A549 (cell line): ENCODE results near the gene FADS1.

Experiments
- CTCF ChIP-seq: fragments of >200 bp; sonication (Bioruptor Twin); formaldehyde crosslinking; IDR thresholded peaks from 3 replicates; pipeline ENCODE4 v1.5.1; 2016
- EHMT2 ChIP-seq: fragments of 200-600 bp; sonication (generic); IDR thresholded peaks from 2 replicates; pipeline ENCODE4 v1.6.1; 2016; ENCODE audit warnings: antibody characterized with exemption, low read depth, mild to moderate bottlenecking, moderate library complexity
- EP300 ChIP-seq, 2 experiments: fragments of >200 bp; sonication (Bioruptor Twin); formaldehyde crosslinking; IDR thresholded peaks; 2 replicates in 1 of 2; 3 replicates in 1 of 2; pipeline ENCODE4 v1.6.1; 2016 to 2017
- ESRRA ChIP-seq: fragments of 150-350 bp; IDR thresholded peaks from 2 replicates; pipeline ENCODE4 v1.6.1; 2014; ENCODE audit warnings: mild to moderate bottlenecking, low read length, borderline replicate concordance
- HDAC2 ChIP-seq: fragments of 200-600 bp; sonication (generic); IDR thresholded peaks from 2 replicates; pipeline ENCODE4 v1.6.1; 2016
- MAFK ChIP-seq: fragments of 450-650 bp; IDR thresholded peaks from 2 replicates; pipeline ENCODE4 v1.6.1; 2014; ENCODE audit not compliant: partially characterized antibody
- MAZ ChIP-seq: fragments of 150-350 bp; IDR thresholded peaks from 2 replicates; pipeline ENCODE4 v1.6.1; 2014; ENCODE audit warnings: antibody characterized with exemption, low read depth, low read length, borderline replicate concordance
- NFE2L2 ChIP-seq: fragments of 150-350 bp; conservative IDR thresholded peaks from 2 replicates; pipeline ENCODE4 v1.6.1; 2014; ENCODE audit warnings: low read length
- POLR2A ChIP-seq: IDR thresholded peaks from 2 replicates; pipeline ENCODE4 v1.6.1; 2012; ENCODE audit warnings: mild to moderate bottlenecking, low read length
- TP53 ChIP-seq: fragments of 250-450 bp; sonication (Bioruptor Pico); IDR thresholded peaks from 2 replicates; pipeline ENCODE4 v1.5.0; 2021; ENCODE audit warnings: mild to moderate bottlenecking, moderate library complexity
- ZC3H11A ChIP-seq: fragments of 450-650 bp; IDR thresholded peaks from 2 replicates; pipeline ENCODE4 v1.6.1; 2014; ENCODE audit warnings: antibody characterized with exemption, mild to moderate bottlenecking
- TF ChIP-seq, protein P1 (sequence below): IDR thresholded peaks from 2 replicates; pipeline ENCODE4 v1.6.1; 2012; ENCODE audit warnings: low read depth, borderline replicate concordance
- TF ChIP-seq, protein P2 (sequence below): IDR thresholded peaks from 2 replicates; pipeline ENCODE4 v1.6.1; 2012

- no peak for TF ChIP-seq EP300 (IDR thresholded peaks at IDR 0.05)
- no peak for TF ChIP-seq HDAC2
- no peak for TF ChIP-seq ZC3H11A
- TF ChIP-seq CTCF = no peak
- TF ChIP-seq MAFK = no peak
- no peak for TF ChIP-seq ESRRA
- TF ChIP-seq POLR2A = no peak
- no peak for TF ChIP-seq MAZ
- TF ChIP-seq EHMT2 = no peak
- TF ChIP-seq TP53 (CRISPR knock-in tag) = no peak
- TF ChIP-seq NFE2L2 = no peak
- TF ChIP-seq, protein P1, sequence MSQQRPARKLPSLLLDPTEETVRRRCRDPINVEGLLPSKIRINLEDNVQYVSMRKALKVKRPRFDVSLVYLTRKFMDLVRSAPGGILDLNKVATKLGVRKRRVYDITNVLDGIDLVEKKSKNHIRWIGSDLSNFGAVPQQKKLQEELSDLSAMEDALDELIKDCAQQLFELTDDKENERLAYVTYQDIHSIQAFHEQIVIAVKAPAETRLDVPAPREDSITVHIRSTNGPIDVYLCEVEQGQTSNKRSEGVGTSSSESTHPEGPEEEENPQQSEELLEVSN = no peak
- TF ChIP-seq, protein P2, sequence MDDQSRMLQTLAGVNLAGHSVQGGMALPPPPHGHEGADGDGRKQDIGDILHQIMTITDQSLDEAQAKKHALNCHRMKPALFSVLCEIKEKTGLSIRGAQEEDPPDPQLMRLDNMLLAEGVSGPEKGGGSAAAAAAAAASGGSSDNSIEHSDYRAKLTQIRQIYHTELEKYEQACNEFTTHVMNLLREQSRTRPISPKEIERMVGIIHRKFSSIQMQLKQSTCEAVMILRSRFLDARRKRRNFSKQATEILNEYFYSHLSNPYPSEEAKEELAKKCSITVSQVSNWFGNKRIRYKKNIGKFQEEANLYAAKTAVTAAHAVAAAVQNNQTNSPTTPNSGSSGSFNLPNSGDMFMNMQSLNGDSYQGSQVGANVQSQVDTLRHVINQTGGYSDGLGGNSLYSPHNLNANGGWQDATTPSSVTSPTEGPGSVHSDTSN = no peak
Measured at GRCh38 chr11:61855939-61856680, 39.3 kb upstream of the FADS1 start.
